Astrocyte of the spinal cord (primary cell): ENCODE results near the gene DPY19L1.
A peak's percentile ranks its signal among the peaks of the same experiment; 100 is the strongest.
"Not testable (repeated sequence)": the region's sequence is repeated elsewhere in the genome, so short reads cannot be mapped to it uniquely, and the experiment has no call there.

Experiments used
- DNase-seq: peaks from one replicate; pipeline ENCODE4 v3.0.0; 2011; ENCODE audit warnings: low read depth, low spot score
- H3K4me3 ChIP-seq: 2 replicates; pipeline ENCODE4 v1.5.1; 2011; ENCODE audit warnings: low read depth, mild to moderate bottlenecking, low read length, moderate library complexity
- in situ Hi-C: cut with HindIII; loops from 2 replicates; pipeline ENCODE4 v1.10.0; 2017; ENCODE audit warnings: low sequenced_read_pairs
- TF ChIP-seq, protein P1 (sequence below): IDR thresholded peaks from 2 replicates; pipeline ENCODE4 v1.5.1; 2012; ENCODE audit warnings: low read depth, mild to moderate bottlenecking, low read length, inconsistent platforms

Gene DPY19L1

DNA sequence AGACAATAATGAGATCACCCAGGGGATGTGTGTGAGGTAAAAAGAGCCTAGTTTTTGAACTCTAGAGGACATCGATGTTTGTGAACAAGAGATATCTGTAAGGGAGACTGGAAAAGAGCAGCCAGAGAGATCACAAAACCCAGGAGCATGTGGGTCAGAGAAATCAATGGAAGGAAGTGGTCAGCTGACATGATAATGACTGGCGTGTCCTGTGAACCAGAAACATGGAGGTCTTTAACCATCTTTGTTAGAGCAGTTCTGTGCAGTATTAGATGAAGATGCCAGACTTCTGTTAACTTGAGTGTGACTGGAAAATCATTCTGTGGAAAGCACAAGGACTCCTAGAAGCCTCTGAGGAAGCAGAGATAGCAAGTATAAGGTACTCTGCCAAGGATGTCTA is 6.0 kb upstream of the DPY19L1 start:
- DNase-seq, in situ Hi-C loops, H3K4me3 ChIP-seq: not testable (repeated sequence)

DNA sequence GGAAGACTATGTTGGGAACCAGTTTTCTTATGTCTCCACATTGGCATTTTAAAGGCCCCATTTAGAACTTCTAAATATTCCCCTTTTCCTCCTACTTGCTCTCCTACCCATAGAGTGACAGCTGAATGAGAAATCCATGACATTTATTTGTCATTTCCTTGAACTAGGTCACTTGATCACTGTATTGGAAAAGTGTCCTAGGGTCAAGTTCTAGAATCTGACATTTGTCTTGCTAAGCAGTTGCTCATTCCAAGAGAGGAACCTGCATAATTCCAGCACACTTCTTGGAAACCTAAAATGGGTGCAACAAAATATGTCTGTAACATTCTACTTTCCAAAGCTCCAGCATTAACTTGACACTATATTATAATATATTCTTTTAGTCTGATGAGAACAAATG is 3.6 kb upstream of the DPY19L1 start:
- no peak overlapping the region for H3K4me3 ChIP-seq
- TF ChIP-seq, protein P1, sequence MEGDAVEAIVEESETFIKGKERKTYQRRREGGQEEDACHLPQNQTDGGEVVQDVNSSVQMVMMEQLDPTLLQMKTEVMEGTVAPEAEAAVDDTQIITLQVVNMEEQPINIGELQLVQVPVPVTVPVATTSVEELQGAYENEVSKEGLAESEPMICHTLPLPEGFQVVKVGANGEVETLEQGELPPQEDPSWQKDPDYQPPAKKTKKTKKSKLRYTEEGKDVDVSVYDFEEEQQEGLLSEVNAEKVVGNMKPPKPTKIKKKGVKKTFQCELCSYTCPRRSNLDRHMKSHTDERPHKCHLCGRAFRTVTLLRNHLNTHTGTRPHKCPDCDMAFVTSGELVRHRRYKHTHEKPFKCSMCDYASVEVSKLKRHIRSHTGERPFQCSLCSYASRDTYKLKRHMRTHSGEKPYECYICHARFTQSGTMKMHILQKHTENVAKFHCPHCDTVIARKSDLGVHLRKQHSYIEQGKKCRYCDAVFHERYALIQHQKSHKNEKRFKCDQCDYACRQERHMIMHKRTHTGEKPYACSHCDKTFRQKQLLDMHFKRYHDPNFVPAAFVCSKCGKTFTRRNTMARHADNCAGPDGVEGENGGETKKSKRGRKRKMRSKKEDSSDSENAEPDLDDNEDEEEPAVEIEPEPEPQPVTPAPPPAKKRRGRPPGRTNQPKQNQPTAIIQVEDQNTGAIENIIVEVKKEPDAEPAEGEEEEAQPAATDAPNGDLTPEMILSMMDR = no peak
- in situ Hi-C loops = no loop called here
- no peak for DNase-seq

DNA sequence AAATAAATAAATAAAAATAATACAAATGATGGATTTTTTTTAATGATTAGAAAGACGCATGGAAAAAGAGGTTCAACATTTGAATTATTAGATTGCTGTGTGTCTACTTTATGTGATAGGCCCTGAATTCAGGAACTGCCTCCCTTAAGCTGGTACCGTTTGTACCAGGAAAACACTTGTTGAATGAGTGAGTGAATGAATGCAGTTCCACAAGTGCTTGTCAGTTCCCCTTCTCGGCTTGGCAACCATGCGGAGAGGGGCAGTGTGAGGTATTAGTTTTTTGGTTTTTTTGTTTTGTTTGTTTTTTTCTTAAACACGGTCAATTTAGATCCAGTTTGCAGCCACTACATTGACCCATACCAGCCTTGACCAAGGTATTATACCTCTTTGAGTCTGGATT is 2.1 kb upstream of the DPY19L1 start:
- in situ Hi-C loops = no loop called here
- no peak for DNase-seq
- TF ChIP-seq, protein P1 = no peak
- no peak overlapping the region for H3K4me3 ChIP-seq

DNA sequence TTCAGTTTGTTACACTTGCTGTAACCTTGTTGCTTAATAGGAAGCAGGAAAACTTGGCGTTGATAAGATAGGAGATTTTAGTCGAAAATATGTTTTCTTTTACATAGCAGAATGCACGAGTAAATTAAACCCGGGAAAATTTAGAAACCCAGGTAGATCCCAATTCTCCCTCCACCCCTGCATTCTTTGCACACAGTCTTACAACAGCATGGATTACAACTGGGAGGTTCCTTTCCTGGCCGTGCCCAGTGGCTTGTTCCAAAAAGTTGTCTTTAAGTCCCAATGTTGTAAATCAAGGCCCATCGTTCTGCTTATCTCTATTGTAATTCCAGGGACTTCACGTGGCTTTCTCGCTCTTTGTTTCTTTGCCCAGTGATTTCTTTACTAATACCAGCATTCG is 1.1 kb upstream of the DPY19L1 start:
- in situ Hi-C loops = no loop called here
- TF ChIP-seq, protein P1 = no peak
- no peak for DNase-seq
- H3K4me3 ChIP-seq = peak overlapping the region; percentile 52

DNA sequence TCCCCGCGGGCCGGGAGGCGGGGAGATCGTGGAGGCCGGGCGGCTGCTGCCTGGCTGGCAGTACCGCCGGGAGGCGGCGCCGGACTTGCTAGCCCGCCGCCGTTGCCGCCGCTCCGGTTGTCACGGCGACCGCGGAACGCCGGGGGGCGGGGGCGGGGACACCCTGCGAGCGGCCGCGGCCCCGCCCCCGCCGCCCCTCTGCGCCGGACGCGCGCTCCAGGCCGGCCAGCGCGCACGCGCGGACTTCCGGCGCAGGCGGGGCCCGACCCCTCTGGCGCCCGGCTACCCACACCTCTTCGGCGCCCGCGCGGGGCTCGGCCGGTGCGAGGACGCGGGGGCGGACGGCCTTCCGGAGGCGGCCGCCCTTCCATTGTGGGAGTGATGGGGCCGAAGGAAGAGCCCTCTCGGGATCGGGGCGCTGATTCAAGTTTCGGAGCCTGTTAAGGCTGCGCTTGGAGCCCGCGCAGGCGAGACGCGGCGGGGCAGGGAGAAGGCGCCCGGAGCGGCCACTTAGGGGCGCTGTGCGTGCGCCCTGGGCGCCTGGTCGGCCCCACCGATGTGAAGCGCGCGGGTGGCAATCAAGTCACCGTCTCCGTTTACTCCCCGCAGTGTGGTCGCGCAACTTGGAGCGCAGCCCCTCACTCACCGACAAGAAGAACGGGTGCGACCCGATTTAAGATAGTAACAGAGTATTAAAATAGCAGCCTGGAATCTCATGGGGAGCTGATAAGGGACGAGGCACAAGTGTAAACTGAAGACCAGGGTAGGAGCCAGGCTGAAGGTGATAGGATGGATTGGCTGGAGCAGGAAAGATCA is 449 bp upstream of the DPY19L1 start:
- peak; percentile 95 for DNase-seq
- TF ChIP-seq, protein P1 = peak; percentile 83
- in situ Hi-C loops = no loop called here
- peak overlapping the region; percentile 52 for H3K4me3 ChIP-seq

DNA sequence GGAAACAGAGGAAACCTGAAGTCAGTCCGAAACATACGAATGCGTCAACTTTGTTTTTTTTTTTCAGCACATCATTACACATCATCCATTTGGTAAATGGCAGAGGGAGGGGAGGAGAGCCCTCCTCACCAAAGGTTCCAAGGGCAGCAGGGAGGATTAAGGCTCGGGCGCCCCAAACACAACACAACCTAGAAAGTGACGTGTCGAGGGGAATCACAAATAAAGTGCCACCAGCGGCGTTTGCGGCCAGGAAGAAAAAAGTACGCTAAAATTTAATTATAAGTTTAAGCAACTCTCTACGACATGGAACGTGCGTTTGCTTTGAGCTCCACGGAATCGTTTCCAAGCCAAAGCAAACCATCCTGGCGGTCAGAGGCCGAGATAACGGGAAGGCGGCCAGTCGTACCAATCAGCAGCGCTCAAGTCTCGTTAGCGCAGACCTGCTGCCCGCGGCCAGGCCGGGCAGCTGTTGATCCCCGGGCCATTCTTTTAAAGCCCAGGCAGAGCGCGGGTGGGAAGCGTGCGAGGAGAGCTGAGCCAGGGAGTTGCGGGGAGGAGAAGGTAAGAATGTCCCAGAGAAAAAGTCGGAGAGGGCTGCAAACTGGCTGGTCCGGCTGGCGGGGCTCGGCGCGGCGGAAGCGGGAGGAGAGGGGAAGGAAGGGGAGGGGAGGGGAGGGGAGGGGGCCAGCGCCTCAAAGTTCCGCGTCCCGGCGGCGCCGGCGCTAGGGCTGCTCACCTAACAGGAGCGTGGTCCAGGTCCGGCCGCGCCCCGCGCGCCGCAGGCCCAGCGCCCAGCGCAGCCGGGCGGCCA is 719 bp downstream of the DPY19L1 start:
- TF ChIP-seq, protein P1 = no peak
- in situ Hi-C loops = no loop called here
- peak; percentile 63 for DNase-seq
- peak overlapping the region; percentile 57 for H3K4me3 ChIP-seq

DNA sequence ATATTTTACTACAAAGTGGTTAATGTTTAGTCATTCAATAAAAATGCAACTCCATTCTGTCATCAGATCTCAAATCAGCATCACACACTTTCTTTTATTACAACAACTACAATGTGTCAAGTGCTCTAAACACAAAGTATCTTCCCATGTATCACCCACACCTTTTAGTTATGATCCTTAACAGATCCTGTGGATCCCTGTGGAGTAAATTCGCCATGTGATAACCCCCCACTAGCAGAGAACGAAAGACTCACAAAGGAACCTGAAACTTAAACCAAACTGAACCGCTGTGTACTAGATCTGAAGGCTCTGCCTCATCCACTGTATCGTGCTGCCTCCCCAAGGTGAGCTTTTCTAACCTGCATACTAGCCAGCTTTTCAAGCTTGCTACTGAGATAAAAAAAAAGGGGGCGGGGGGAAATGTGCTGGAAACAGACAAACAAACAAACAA is 1.7 kb downstream of the DPY19L1 start:
- TF ChIP-seq, protein P1 = peak; percentile 25
- in situ Hi-C loops = no loop called here
- H3K4me3 ChIP-seq = peak overlapping the region; percentile 57
- peak; percentile 69 for DNase-seq
